GM18519 (cell line): ENCODE measurements around the gene LAMA3.
"Not testable (repeated sequence)": the region's sequence is repeated elsewhere in the genome, so short reads cannot be mapped to it uniquely, and the experiment has no call there.

Experiments used
- ATAC-seq: cut with Tn5 transposase; IDR thresholded peaks from one replicate; pipeline ENCODE4 v1.9.1; 2021; ENCODE audit warnings: mild to moderate bottlenecking, moderate library complexity; ENCODE audit not compliant: unreplicated experiment, low FRiP score

The LAMA3 gene

DNA sequence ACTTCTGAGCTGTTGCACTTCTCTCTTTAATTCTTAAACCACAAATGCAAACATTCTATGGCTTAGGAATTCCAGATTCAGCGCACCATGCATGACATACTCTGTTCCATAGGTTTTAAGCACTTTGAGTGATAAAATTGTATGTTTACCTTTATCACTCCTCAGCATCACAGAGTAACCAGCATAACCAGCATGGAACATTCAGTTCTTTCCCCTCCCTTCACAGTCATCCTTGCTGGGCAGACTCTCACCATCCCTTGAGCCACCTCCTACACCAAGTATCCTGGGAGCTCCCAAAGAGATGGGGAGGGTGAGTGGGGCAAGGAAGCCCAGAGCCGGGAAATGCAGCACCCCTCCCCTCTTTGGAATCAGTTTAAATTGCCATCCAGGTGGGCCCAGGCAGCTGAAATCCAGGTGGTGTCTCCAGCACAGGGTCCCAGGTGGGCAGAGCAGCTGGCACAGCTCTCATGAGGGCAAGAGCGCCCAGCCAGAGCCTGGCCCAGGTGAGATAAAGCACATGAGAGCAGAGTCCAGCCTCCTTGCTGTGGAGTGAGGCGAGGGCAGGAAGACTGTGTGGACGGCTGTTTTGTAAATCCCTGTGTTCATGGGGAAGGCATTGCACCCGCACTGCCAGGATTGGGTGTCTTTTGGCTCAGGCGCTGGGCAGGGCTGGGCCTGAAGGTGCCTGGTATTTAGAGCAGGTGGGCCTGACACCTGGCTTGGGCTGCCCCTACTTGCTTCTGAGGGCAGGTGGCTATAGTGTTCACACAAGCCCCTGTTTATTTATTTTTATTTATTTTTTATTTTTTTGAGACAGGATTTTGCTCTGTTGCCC is 36.8 kb downstream of the LAMA3 start:
- ATAC-seq, result no peak

DNA sequence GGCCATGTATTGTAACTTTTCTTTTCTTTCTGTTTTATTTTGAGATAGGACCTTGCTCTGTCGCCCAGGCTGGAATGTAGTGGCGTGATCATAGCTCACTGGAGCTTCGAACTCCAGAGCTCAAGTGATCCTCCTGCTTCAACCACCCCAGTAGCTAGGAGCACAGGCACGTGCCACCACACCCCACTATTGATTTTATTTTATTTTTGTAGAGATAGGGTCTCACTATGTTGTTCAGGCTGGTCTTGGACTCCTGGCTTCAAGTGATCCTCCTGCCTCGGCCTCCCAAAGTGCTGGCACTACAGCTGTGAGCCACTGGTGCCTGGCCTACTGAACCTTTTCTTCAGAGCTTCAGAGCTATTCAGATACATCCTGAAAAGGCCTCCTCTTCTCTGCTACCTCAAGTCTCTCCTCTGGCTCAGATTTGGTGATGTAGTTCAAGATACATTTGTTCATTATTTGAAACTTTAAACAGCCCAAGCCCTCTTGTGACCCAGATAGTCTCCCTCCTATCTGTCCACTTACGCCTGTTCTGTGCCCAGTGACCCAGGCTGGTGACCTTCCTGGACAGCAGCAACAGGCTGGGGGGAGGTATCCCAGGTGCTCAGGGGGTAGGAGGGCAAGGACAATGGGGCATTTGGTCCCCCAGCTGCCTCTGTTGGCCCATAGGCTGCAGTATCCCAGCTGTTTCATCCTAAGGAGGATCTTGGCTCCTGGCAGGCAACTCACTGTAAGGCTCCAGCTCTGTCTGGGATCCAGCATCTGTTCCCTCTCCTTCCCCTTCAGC is 38.6 kb downstream of the LAMA3 start:
- ATAC-seq, result no peak

DNA sequence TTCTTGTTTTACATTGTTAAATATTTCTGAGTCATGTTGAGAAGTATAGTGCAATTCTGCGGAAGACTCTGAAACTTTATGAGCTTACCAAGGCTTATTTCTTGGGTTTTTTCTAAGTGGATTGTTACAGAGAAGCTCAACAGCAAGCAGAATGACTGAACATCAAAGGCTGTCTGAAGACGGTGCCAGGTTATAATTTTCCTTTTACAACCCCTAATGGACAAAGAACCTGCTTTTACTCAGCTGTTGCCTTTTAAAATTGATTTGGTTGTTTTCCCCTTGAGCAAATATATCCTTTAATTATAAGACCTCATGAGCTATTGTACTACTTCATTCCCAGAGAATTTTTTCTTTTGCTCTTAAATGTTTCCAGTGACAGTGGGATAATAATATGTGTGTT is 41.6 kb downstream of the LAMA3 start:
- ATAC-seq, result no peak

DNA sequence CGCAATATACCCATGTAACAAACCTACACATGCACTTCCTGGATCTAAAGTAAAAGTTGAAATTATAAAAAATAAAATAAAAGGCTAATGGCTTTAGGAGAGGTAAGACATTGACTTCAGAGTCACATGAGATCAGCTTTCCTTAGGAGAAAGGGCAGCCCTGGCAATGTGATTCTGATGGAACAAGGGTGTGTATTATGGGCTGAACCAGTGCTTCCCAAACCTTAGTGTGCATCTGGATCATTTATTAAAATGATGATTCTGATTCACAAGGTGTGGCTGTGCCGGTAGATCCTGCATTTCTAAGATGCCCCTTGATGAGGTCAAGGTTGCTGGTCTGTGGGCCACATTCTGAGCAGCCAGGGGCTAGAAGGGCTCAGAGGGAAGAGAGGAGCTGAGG is 42.6 kb downstream of the LAMA3 start:
- no peak for ATAC-seq

DNA sequence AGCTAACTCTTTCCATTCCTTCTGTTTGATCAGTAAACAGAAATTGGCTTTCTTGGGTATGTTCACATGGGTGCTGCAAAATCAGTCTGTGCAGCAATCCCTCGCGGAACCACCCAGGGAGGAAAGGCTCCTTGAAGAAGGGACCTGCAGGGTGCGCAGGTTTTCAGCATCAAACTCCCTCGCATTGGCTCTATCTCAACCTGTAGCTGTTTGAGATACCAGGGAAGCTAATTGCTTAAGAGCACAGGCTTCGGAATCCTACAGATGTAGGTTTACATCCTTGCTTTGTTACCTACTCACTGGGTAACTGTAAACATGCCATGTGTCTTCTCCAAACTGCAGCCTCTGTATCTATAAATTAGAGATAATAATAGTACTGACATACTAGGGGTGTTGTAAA is 43.2 kb downstream of the LAMA3 start:
- ATAC-seq, result no peak

DNA sequence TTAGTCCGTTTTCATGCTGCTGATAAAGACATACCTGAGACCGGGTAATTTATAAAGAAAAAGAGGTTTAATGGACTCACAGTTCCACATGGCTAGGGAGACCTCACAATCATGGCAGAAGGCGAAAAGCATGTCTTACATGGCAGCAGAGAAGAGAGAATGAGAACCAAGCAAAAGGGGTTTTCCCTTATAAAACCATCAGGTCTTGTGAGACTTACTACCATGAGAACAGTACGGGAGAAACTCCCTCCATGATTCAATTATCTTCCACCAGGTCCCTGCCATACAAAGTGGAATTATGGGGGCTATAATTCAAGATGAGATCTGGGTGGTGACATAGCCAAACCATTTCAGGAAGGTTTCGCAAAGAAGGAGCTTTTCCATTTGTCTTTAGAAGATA is 44.0 kb downstream of the LAMA3 start:
- not testable (repeated sequence) for ATAC-seq

DNA sequence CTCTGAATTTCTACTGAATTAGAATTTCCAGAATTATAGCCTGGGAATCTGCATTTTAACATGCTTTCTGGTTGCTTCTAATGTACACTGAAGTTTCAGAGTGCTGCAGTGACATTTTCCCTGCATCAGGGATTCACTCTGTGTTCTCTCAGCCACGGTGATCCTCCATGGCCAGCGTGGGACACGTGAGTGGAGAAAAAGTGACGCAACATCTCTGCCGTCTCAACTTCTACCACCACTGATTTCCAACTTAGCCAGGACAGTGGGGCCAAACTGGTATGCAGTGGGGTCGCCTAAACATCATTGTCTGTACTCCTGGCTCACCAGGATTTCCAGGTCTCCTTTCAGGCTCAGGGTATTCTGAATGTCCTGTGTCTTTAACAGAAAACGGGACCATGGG is 44.6 kb downstream of the LAMA3 start:
- ATAC-seq, result no peak

DNA sequence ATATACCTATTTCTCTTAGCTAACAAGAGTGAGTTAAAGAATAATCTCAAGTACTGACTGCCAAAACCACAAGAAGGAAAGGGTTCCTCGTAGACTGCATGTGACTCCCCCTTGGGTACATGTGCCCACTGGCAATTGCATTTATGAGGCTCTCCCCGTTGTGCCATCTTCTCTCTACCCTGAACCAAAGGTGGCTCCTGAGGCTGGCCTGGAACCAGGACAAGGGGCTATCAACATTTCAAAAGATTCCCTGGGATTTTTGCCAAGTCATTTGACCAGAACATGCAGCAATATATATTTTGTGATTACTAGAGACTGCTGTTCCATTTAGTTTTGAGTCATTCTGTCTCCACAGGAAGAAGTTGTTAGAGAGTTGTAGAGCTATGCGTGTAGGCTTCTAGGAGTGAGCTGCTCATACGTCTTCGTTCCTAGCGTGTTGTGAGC is 45.8 kb downstream of the LAMA3 start:
- ATAC-seq, result no peak

DNA sequence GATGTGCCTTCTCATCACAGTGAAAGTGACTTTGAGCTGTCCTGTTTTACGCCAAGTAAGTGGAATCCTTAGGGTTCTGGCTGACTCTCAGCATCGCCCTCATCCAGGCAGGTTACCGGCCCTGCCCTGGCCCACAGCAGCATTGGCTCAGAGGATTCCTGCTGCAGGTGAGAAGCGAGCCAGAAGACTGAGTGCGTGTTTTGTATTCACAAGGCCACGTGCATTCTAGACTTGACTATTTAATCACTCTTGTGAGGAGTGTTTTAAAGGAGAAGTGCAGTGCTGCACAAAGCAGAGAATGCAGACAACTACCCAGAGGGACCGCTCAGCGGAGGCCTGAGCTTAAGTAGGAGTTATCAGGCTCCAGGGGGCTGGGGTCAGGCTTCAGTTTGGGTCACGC is 48.3 kb downstream of the LAMA3 start:
- ATAC-seq, result no peak

DNA sequence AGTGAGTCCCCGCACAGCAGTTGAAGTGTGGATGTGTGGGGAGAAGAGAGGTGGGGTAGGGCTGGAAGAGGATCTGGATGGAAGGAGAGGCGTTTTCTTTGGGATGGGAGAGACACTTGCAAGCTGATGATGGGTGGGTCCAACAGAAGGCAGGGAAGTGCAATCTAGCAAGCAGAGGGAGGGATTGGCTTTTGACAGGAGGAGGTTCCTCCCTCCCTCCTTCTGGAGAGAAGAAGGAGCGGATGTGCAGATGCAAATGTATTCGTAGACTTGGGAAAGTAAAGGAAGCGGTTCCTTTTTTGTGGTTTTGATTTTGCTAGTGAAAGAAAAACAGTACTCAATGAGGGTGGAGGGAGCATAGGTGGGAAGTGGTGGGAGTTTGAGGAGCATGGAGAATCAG is 48.9 kb downstream of the LAMA3 start:
- no peak for ATAC-seq

DNA sequence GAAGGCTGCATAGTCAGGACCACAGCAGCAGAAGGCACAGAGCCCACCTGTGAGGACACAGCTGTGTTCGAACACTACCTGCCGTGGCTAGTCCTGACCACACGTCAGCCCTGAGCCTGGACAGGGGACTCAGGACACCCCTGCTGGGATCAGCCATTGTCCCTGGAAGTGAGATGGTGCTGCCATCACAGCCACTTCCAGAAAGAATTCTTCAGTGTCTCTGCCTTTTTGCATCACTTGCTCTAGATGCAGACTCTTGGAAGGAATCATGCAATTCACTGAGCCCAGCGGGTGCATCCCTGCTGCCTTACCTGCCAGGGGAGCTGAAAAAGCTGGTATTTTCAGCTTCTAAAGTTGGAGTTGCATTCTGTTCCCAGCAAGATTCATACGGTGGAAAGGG is 49.3 kb downstream of the LAMA3 start:
- no peak for ATAC-seq

DNA sequence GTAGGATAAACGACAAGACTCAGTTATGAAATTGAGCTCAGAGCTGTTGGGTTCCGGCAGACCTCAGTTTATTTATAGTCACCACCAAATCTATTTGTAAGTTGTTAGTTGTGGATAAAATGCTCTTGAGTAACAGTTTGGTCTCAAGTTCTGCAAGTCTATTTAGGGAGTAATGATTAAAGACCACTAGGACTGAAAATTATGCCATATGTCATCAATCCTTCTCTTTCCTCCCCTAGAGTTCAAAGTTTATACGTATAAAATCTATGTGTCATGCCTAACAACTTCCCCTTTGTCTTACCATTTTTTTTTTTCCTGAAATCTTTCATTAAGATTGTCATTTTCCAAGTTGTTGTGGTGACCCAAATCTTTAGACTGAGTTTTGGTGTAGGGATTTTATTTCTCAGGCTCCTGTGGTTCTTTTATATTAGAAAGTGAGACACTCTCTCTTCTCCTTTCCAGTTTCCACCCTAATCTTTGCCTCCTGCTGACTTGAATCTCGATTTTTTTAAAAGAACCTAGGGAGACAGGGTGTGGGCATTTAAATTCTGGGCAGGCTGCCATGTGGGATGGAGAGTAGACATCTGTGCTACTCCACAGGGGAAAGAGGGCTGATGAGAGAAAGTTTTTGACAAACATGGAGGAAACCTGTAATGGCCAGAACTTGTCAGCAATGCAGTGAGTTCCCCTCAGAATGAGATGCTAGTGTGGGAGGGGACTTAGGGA is 51.0 kb downstream of the LAMA3 start:
- ATAC-seq, result no peak

DNA sequence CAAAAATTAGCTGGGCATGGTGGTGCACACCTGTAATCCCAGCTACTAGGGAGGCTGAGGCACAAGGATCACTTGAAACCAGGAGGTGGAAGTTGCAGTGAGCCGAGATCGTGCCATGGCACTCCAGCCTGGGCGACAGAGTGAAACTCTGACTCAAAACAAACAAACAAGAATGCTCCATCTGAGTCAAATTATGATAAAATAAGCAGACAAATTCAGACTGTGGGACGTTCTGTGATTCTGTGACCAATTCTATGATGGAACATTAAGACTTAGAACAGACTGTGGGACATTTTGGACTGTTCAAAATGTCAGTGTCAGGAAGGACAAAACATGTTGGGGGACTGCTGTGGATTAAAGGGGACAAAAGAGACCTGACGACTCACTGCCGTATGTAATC is 52.7 kb downstream of the LAMA3 start:
- peak; percentile 64 for ATAC-seq

DNA sequence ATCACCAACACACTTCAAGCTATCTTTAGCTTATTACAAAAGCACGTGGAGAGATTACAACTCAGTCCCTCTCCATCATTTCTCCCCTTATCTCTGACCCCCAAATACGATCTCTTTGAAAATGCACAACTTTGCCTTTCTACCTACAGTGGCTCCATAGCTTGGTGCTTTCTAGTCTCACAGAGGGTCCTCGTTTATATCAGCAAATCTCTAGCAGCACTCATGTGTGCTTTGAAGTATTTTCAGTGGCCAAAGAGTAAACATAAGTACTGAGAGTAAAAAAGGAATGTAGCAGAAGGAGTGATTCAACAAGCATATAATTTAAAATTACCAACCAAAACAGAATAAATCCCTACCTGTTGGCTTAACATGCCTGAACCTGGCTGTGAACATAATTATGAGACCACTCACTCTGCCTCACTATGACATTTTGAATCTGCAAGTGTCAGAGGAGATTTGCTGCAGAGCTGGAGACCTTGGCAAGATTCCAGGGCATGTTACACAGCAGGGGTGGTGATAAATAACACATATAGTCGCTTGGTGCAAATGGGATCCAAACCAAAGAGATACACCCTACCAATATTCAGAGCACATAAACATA is 54.6 kb downstream of the LAMA3 start:
- ATAC-seq, result no peak

DNA sequence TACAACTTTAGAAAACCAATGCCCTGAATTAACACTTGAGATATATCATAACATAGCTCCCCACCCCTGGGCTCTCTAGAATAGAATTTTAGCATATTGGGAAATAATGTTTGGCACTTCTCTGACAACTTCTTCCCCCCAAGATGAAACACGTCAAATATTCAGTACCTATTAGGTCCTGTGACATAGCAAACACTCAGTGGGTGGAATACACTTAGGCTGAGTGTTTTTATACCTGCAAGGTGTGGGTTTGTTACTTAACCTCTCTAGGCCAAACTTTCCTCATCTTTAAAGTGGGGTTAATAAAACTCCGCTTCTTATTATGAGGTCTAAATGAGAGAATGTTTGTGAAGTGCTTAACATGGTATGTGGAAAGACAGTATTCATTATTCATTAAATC is 56.1 kb downstream of the LAMA3 start:
- no peak for ATAC-seq

DNA sequence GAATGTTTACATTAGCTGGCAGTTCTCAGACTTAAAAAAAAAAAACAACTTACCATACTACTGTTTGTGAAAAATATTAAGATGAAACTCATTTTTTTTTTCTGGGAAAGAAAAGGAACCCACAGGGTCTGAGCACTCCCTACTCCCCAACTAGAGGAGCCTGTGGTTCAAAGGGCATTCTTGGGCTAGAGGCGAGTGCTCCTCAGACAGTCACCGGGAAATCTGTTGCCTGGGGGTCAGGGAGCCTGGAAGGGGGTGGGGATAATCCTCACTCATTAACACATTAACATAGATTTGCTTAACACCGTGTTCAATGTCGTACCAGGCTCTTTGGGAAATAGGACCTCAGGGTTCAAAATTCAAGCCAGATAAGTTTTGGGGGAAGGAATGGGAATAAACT is 57.6 kb downstream of the LAMA3 start:
- ATAC-seq, result no peak

DNA sequence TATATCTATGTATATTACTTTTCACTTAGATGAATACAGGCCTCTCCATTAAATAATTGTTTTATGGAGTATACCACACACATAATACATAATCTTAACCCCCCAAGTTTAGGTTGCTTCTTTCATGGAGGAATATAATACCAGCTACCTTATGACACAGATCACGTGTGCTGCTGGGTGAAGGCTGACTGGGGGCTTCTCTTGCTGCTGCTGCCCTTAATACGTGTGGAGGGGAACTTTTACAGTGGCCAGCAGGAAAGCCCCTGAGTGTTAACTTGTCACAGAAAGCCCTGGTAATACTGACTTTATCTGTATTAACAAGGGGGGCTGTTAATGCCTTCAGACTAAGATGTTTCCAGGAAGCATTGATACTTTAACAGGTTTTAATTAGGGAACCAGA is 63.1 kb downstream of the LAMA3 start:
- no peak for ATAC-seq

DNA sequence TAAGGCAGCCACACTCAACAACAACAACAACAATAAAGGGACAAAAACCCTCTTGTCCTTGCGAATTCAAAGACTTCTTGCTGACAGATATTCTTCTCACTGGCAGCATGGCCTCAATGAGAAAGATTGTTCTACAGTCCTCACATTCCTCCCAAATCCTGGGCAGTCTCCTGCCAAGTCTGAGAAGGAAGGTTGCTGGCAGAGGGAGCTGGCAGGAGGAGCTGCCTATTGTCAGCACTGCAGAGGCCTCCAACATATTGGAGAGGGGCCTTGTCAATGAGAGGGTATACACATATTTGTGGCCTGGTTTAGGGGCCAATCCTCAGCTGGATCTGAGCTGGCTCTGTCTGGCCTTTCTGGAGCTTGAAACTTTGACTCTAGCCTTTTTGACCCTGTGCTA is 63.5 kb downstream of the LAMA3 start:
- ATAC-seq, result no peak

DNA sequence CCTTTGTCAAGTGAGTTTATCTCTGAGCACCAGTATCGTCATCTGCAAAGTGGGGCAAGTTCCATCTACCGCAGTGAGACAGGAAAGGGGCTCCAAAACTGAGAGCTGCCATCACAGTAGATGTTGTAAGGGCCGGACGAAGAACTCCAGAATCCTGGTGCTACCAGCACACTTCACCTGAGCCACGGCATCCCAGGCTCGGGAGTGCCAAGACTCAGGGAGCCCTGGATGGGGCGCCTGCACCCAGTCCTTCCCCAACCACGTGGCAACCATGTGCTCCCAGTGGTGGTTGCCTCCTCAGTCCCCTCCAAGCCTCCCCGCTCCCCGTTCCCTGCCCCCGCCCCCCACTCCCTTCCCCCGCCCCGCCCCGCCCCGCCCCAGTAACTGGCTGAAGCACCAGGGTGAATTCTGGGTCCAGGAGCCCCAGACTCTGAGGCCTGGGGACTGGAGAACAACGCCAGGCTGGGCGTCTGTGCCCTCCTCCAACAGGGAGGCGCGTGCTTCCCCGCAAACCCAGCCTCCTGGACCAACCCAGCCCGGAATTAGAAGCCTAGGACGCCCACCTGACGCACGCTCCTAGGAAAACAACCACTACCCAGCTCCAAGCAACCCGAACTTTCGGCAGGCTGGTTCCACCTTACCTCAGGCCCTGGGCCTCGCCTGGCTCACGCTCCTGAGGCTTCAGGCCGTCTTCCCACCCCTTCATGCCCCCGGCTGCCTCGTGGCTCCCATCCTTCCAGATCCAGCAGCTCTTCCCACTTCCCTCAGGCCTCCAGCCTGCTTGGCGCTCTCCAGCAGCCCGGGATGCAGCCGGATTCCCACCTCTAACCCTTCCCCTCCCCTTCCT is 67.6 kb downstream of the LAMA3 start:
- no peak for ATAC-seq

DNA sequence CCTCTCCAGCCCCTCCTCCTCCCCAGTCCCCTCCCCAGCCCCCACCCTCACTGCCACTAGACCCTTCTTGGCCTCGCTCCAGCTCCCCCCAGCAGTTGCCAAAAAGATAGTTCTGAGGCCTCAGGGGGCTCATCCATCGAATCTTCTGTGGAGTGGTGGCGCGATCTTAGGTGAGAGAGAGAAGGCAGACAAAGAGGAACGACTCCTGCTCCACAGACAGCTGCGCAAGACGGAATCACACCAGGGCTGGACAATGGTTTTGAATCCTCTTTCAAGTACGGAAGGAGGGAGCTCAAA is 68.1 kb downstream of the LAMA3 start:
- no peak for ATAC-seq
